ENCODE data around the gene RHOT2.

GRCh38 chr16:648071-648780, 19.7 kb upstream of the RHOT2 start:
- no peak for TF ChIP-seq CTCF (IDR thresholded peaks at IDR 0.05)
- TF ChIP-seq POLR2A (IDR thresholded peaks at IDR 0.05) = no peak
- no peak for TF ChIP-seq EP300 (IDR thresholded peaks at IDR 0.05)
